Fibroblast of villous mesenchyme (primary cell): ENCODE results near the gene GJC1. TPM values are rescaled to one million over a fixed set of nuclear protein-coding genes. Genes with fewer than 3 reads are reported as not detected.
A peak's percentile ranks its signal among the peaks of the same experiment; 100 is the strongest.
"Not testable (repeated sequence)": the region's sequence is repeated elsewhere in the genome, so short reads cannot be mapped to it uniquely, and the experiment has no call there.

ENCODE experiments used
- DNase-seq: peaks from one replicate; pipeline ENCODE4 v3.0.0-alpha.2; 2010; ENCODE audit warnings: low read depth
- H3K4me3 ChIP-seq: 2 replicates; pipeline ENCODE4 v1.5.1; 2011; ENCODE audit warnings: low read depth, mild to moderate bottlenecking, low read length
- CTCF ChIP-seq: IDR thresholded peaks from 2 replicates; pipeline ENCODE4 v1.5.1; 2012; ENCODE audit warnings: low read depth, mild to moderate bottlenecking, low read length; ENCODE audit not compliant: insufficient read depth
- total RNA-seq: library from RNA; depleted of rRNA; stranded (reverse); fragments of >200 nt; gene quantifications from 2 replicates; pipeline ENCODE4 v1.2.3, GENCODE V29; 2012

Gene GJC1
- total RNA-seq, 1 donor, result 30.2 TPM

- DNase-seq, result no peak
- no peak for TF ChIP-seq CTCF
- H3K4me3 ChIP-seq, result no peak overlapping the region
Observed at GRCh38 chr17:44831371-44831770, 1.3 kb upstream of the GJC1 start.

GRCh38 chr17:44830359-44831288, 537 bp upstream of the GJC1 start:
- DNase-seq, result peak; percentile 41
- TF ChIP-seq CTCF, result no peak

GRCh38 chr17:44828919-44829522, 1.1 kb downstream of the GJC1 start:
- H3K4me3 ChIP-seq, result peak overlapping the region; percentile 85
- no peak for TF ChIP-seq CTCF
- peak; percentile 45 for DNase-seq

More at GRCh38 chr17:44830359-44831288, 537 bp upstream of the GJC1 start:
- peak overlapping the region; percentile 85 for H3K4me3 ChIP-seq

GRCh38 chr17:44827863-44828262, 2.2 kb downstream of the GJC1 start:
- DNase-seq, result no peak
- H3K4me3 ChIP-seq, result peak overlapping the region; percentile 85
- TF ChIP-seq CTCF, result no peak

DNA sequence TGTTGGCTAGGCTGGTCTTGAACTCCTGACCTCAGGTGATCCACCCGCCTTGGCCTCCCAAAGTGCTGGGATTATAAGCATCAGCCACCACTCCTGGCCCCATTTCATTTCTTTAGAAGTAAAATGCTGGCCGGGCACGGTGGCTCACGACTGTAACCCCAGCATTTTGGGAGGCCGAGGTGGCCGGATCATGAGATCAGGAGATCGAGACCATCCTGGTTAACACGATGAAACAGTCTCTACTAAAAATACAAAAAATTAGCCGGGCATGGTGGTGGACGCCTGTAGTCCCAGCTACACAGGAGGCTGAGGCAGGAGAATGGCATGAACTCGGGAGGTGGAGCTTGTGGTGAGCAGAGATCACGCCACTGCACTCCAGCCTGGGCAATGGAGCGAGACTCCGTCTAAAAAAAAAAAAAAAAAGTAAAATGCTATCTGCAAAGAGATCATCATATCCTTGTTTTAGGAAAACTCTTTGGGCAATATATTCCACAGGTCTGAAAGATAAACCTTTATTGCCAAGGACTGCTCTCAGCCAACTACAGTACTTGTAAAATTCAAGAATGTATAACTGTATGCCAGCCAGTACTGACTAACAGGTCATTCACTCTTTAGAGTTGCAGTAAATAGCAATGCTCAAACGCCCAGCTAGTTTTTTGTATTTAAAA, 3.8 kb downstream of the GJC1 start:
- DNase-seq, result no peak
- TF ChIP-seq CTCF, result no peak

GRCh38 chr17:44825236-44825635, 4.9 kb downstream of the GJC1 start:
- not testable (repeated sequence) for H3K4me3 ChIP-seq, DNase-seq

More for the DNA sequence above, 3.8 kb downstream of the GJC1 start:
- H3K4me3 ChIP-seq, result no peak overlapping the region

GRCh38 chr17:44820631-44821212, 9.4 kb downstream of the GJC1 start:
- DNase-seq, result peak; percentile 89
- H3K4me3 ChIP-seq, result no peak overlapping the region
- no peak for TF ChIP-seq CTCF

DNA sequence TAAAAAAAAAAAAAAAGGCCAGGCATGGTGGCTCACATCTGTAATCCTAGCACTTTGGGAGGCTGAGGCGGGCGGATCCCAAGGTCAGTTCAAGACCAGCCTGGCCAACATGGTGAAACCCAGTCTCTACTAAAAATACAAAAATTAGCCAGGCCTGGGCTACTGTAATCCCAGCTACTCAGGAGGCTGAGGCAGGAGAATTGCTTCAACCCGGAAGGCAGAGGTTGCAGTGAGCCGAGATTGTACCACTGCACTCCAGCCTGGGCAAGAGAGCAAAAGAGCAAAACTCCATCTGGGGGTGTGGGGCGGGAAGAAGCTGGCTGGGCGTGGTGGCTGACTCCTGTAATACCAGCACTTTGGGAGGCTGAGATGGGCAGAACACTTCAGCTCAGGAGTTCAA, 11.6 kb downstream of the GJC1 start:
- not testable (repeated sequence) for H3K4me3 ChIP-seq, DNase-seq
